Testis (tissue), 2 donors: ENCODE results near the gene COL11A2.

Experiments used
- POLR2A ChIP-seq: fragments of 450-650 bp; IDR thresholded peaks from one replicate; pipeline ENCODE4 v1.6.1; 2017; ENCODE audit warnings: antibody characterized with exemption, mild to moderate bottlenecking, moderate library complexity
- TF ChIP-seq, protein P1 (sequence below), 3 experiments: fragments of 450-650 bp in 2 of 3; fragments of 200-600 bp in 1 of 3; sonication (generic) in 1 of 3; IDR thresholded peaks; one replicate each; pipeline ENCODE4 v1.5.1; 2016 to 2019; ENCODE audit warnings: antibody characterized with exemption in 3 of 3, mild to moderate bottlenecking in 2 of 3, moderate library complexity in 1 of 3

GRCh38 chr6:33201147-33201545 lies 8.9 kb upstream of the COL11A2 start:
- TF ChIP-seq POLR2A: no peak
- TF ChIP-seq, protein P1, sequence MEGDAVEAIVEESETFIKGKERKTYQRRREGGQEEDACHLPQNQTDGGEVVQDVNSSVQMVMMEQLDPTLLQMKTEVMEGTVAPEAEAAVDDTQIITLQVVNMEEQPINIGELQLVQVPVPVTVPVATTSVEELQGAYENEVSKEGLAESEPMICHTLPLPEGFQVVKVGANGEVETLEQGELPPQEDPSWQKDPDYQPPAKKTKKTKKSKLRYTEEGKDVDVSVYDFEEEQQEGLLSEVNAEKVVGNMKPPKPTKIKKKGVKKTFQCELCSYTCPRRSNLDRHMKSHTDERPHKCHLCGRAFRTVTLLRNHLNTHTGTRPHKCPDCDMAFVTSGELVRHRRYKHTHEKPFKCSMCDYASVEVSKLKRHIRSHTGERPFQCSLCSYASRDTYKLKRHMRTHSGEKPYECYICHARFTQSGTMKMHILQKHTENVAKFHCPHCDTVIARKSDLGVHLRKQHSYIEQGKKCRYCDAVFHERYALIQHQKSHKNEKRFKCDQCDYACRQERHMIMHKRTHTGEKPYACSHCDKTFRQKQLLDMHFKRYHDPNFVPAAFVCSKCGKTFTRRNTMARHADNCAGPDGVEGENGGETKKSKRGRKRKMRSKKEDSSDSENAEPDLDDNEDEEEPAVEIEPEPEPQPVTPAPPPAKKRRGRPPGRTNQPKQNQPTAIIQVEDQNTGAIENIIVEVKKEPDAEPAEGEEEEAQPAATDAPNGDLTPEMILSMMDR (IDR thresholded peaks at IDR 0.05): no peak
